OCI-M1 (cell line): Measurements from ENCODE around the gene USP54.
"Not testable (repeated sequence)": the region's sequence is repeated elsewhere in the genome, so short reads cannot be mapped to it uniquely, and the experiment has no call there.

ENCODE experiments used
- DNase-seq: peaks from one replicate; lab custom pipeline; 2025; lab: John Stamatoyannopoulos, UW

The USP54 gene

GRCh38 chr10:73586583-73586984, 4.6 kb downstream of the USP54 start:
- peak; percentile 89 for DNase-seq

- DNase-seq = no peak
These were observed 5.8 kb downstream of the USP54 start for GRCh38 chr10:73585327-73585726.

- DNase-seq = peak; percentile 26
These were observed 6.4 kb downstream of the USP54 start for GRCh38 chr10:73584737-73585136.

GRCh38 chr10:73581918-73582317, 9.2 kb downstream of the USP54 start:
- no peak for DNase-seq

- DNase-seq = not testable (repeated sequence)
These were observed 12.2 kb downstream of the USP54 start for GRCh38 chr10:73578927-73579326.

- DNase-seq = no peak
These were observed 13.4 kb downstream of the USP54 start for GRCh38 chr10:73577788-73578187.

- DNase-seq = no peak
These were observed 14.1 kb downstream of the USP54 start for GRCh38 chr10:73576890-73577591.

- DNase-seq = no peak
These were observed 14.8 kb downstream of the USP54 start for GRCh38 chr10:73576178-73576889.

- DNase-seq = not testable (repeated sequence)
These were observed 24.1 kb downstream of the USP54 start for GRCh38 chr10:73567025-73567424.

- DNase-seq = no peak
These were observed 29.9 kb downstream of the USP54 start for GRCh38 chr10:73561192-73561591.

- DNase-seq = no peak
These were observed 31.6 kb downstream of the USP54 start for GRCh38 chr10:73559590-73559989.

- DNase-seq = no peak
These were observed 34.3 kb downstream of the USP54 start for GRCh38 chr10:73556855-73557254.

GRCh38 chr10:73554721-73555120, 36.4 kb downstream of the USP54 start:
- no peak for DNase-seq

GRCh38 chr10:73553761-73554160, 37.4 kb downstream of the USP54 start:
- no peak for DNase-seq

GRCh38 chr10:73552819-73553715, 38.1 kb downstream of the USP54 start:
- no peak for DNase-seq

- no peak for DNase-seq
These were observed 39.6 kb downstream of the USP54 start for GRCh38 chr10:73551515-73551914.

GRCh38 chr10:73545357-73545756, 45.8 kb downstream of the USP54 start:
- no peak for DNase-seq

- no peak for DNase-seq
These were observed 53.4 kb downstream of the USP54 start for GRCh38 chr10:73537709-73538108.

GRCh38 chr10:73537288-73537687, 53.9 kb downstream of the USP54 start:
- peak; percentile 54 for DNase-seq

- no peak for DNase-seq
These were observed 56.3 kb downstream of the USP54 start for GRCh38 chr10:73534857-73535256.

- DNase-seq = peak; percentile 91
These were observed 61.9 kb downstream of the USP54 start for GRCh38 chr10:73529089-73529832.

- DNase-seq = no peak
These were observed 68.9 kb downstream of the USP54 start for GRCh38 chr10:73522263-73522662.
